Activated T-helper 1 cell treated with anti-CD3 and anti-CD28 coated beads, Interleukin-12 subunit alpha, Interleukin-12 subunit beta, Interleukin-2, Interleukin-4 antibody, amounts not matched to agents 30 ng/mL and 10 ng/mL and 1 ng/mL, durations not matched to agents 14 hours and 24 hours and 36 hours (primary cell): ENCODE measurements around the gene ICAM2. TPM values are rescaled to one million over a fixed set of nuclear protein-coding genes. Genes with fewer than 3 reads are reported as not detected.

Experiments
- DNase-seq: peaks from one replicate; pipeline ENCODE4 v3.0.0; 2021; ENCODE audit warnings: low spot score
- H3K27ac Mint-ChIP-seq: one replicate; pipeline ENCODE4 v1.8.0; 2021; ENCODE audit warnings: mild to moderate bottlenecking, mixed read lengths
- H3K27me3 Mint-ChIP-seq: one replicate; pipeline ENCODE4 v1.8.0; 2022; ENCODE audit warnings: mild to moderate bottlenecking, moderate library complexity, mixed read lengths; ENCODE audit not compliant: insufficient read depth
- H3K36me3 Mint-ChIP-seq: one replicate; pipeline ENCODE4 v1.8.0; 2021; ENCODE audit warnings: low read depth, mixed read lengths
- H3K4me1 Mint-ChIP-seq: one replicate; pipeline ENCODE4 v1.8.0; 2021; ENCODE audit warnings: low read depth, mixed read lengths
- H3K4me3 Mint-ChIP-seq: one replicate; pipeline ENCODE4 v1.8.0; 2021; ENCODE audit warnings: mild to moderate bottlenecking, moderate library complexity, mixed read lengths
- H3K9me3 Mint-ChIP-seq: one replicate; pipeline ENCODE4 v1.8.0; 2021; ENCODE audit warnings: mixed read lengths
- intact Hi-C: fragments of 100-400 bp; cut with micrococcal nuclease; formaldehyde crosslinking; loops from one replicate; pipeline ENCODE4 v1.15.1; 2024
- total RNA-seq: library from RNA; stranded (reverse); gene quantifications from 2 replicates; pipeline ENCODE4 v1.2.3, GENCODE V29; 2022

ICAM2 gene
- total RNA-seq, 1 donor from 2014 or later, result 62.1 TPM

- no peaks in the 10 kb centered on the region for H3K9me3 Mint-ChIP-seq
- no peak for DNase-seq
- H3K36me3 Mint-ChIP-seq, result peaks cover 77% of the 10 kb centered on the region
- intact Hi-C loops, result no loop called here
- no peaks in the 10 kb centered on the region for H3K27me3 Mint-ChIP-seq
- no peak overlapping the region for H3K4me3 Mint-ChIP-seq
- peaks cover 70% of the 10 kb centered on the region for H3K4me1 Mint-ChIP-seq
- peak overlapping the region; percentile 27 for H3K27ac Mint-ChIP-seq
Observed at GRCh38 chr17:64058621-64059020, 38.2 kb upstream of the ICAM2 start.

- no peak overlapping the region for H3K27ac Mint-ChIP-seq
- H3K4me3 Mint-ChIP-seq, result no peak overlapping the region
- DNase-seq, result no peak
- peaks cover 70% of the 10 kb centered on the region for H3K4me1 Mint-ChIP-seq
- intact Hi-C loops, result no loop called here
- H3K36me3 Mint-ChIP-seq, result peaks cover 77% of the 10 kb centered on the region
- no peaks in the 10 kb centered on the region for H3K27me3 Mint-ChIP-seq
- no peaks in the 10 kb centered on the region for H3K9me3 Mint-ChIP-seq
Observed at GRCh38 chr17:64057701-64058263, 37.3 kb upstream of the ICAM2 start.

GRCh38 chr17:64056269-64057005 lies 36.0 kb upstream of the ICAM2 start:
- intact Hi-C loops, result no loop called here
- Mint-ChIP-seq H3K27ac (peak overlapping the region; percentile 33), H3K9me3 (no peaks in the 10 kb centered on the region), H3K4me3 (no peak overlapping the region), H3K36me3 (peaks cover 81% of the 10 kb centered on the region), H3K27me3 (no peaks in the 10 kb centered on the region), H3K4me1 (peaks cover 70% of the 10 kb centered on the region)
- no peak for DNase-seq

GRCh38 chr17:64055183-64056142 lies 35.0 kb upstream of the ICAM2 start:
- intact Hi-C loops, result no loop called here
- no peak for DNase-seq
- Mint-ChIP-seq H3K9me3 (no peaks in the 10 kb centered on the region), H3K4me3 (no peak overlapping the region), H3K27me3 (no peaks in the 10 kb centered on the region), H3K36me3 (peaks cover 81% of the 10 kb centered on the region), H3K27ac (no peak overlapping the region), H3K4me1 (peaks cover 70% of the 10 kb centered on the region)

GRCh38 chr17:64054304-64054703 lies 33.9 kb upstream of the ICAM2 start:
- H3K27me3 Mint-ChIP-seq, result no peaks in the 10 kb centered on the region

GRCh38 chr17:64053101-64053500 lies 32.7 kb upstream of the ICAM2 start:
- intact Hi-C loops, result no loop called here
- Mint-ChIP-seq H3K9me3 (no peaks in the 10 kb centered on the region), H3K36me3 (peaks cover 76% of the 10 kb centered on the region)

More at GRCh38 chr17:64054304-64054703, 33.9 kb upstream of the ICAM2 start:
- H3K36me3 Mint-ChIP-seq, result peaks cover 81% of the 10 kb centered on the region
- H3K9me3 Mint-ChIP-seq, result no peaks in the 10 kb centered on the region
- intact Hi-C loops, result no loop called here
- no peak overlapping the region for H3K27ac Mint-ChIP-seq
- no peak overlapping the region for H3K4me3 Mint-ChIP-seq
- DNase-seq, result no peak
- peaks cover 73% of the 10 kb centered on the region for H3K4me1 Mint-ChIP-seq

GRCh38 chr17:64051153-64051552 lies 30.7 kb upstream of the ICAM2 start:
- no peaks in the 10 kb centered on the region for H3K9me3 Mint-ChIP-seq
- peak; percentile 38 for DNase-seq
- H3K4me3 Mint-ChIP-seq, result peak overlapping the region; percentile 16
- peak overlapping the region; percentile 84 for H3K27ac Mint-ChIP-seq
- peaks cover 73% of the 10 kb centered on the region for H3K36me3 Mint-ChIP-seq
- H3K27me3 Mint-ChIP-seq, result no peaks in the 10 kb centered on the region
- intact Hi-C loops, result loop anchor here (1.0 kb wide), 1 partner anchor 79 kb away; the partner anchor contains the start of gene ERN1
- H3K4me1 Mint-ChIP-seq, result peaks cover 46% of the 10 kb centered on the region

More at GRCh38 chr17:64053101-64053500, 32.7 kb upstream of the ICAM2 start:
- no peak overlapping the region for H3K4me3 Mint-ChIP-seq
- DNase-seq, result no peak
- H3K4me1 Mint-ChIP-seq, result peaks cover 61% of the 10 kb centered on the region
- H3K27ac Mint-ChIP-seq, result peak overlapping the region; percentile 69
- H3K27me3 Mint-ChIP-seq, result no peaks in the 10 kb centered on the region

- intact Hi-C loops, result no loop called here
- Mint-ChIP-seq H3K9me3 (no peaks in the 10 kb centered on the region), H3K36me3 (peaks cover 75% of the 10 kb centered on the region), H3K27ac (no peak overlapping the region), H3K4me3 (no peak overlapping the region), H3K4me1 (peaks cover 51% of the 10 kb centered on the region), H3K27me3 (no peaks in the 10 kb centered on the region)
- DNase-seq, result no peak
Observed at GRCh38 chr17:64048805-64049204, 28.4 kb upstream of the ICAM2 start.

- no peak overlapping the region for H3K27ac Mint-ChIP-seq
- H3K36me3 Mint-ChIP-seq, result peaks cover 60% of the 10 kb centered on the region
- H3K4me1 Mint-ChIP-seq, result peaks cover 22% of the 10 kb centered on the region
- H3K9me3 Mint-ChIP-seq, result no peaks in the 10 kb centered on the region
- H3K27me3 Mint-ChIP-seq, result no peaks in the 10 kb centered on the region
- no peak overlapping the region for H3K4me3 Mint-ChIP-seq
- intact Hi-C loops, result no loop called here
- no peak for DNase-seq
Observed at GRCh38 chr17:64045176-64045575, 24.7 kb upstream of the ICAM2 start.

GRCh38 chr17:64042700-64043485 lies 22.5 kb upstream of the ICAM2 start:
- intact Hi-C loops, result no loop called here
- Mint-ChIP-seq H3K4me3 (no peak overlapping the region), H3K27me3 (no peaks in the 10 kb centered on the region), H3K27ac (peak overlapping the region; percentile 35), H3K36me3 (peaks cover 63% of the 10 kb centered on the region), H3K9me3 (no peaks in the 10 kb centered on the region), H3K4me1 (peaks cover 13% of the 10 kb centered on the region)
- DNase-seq, result no peak

GRCh38 chr17:64041912-64042311 lies 21.5 kb upstream of the ICAM2 start:
- Mint-ChIP-seq H3K4me1 (peaks cover 13% of the 10 kb centered on the region), H3K9me3 (no peaks in the 10 kb centered on the region), H3K27me3 (no peaks in the 10 kb centered on the region), H3K4me3 (no peak overlapping the region), H3K27ac (peak overlapping the region; percentile 62), H3K36me3 (peaks cover 64% of the 10 kb centered on the region)
- no peak for DNase-seq
- intact Hi-C loops, result no loop called here

GRCh38 chr17:64040206-64040605 lies 19.8 kb upstream of the ICAM2 start:
- no peak overlapping the region for H3K27ac Mint-ChIP-seq
- intact Hi-C loops, result no loop called here
- peaks cover 13% of the 10 kb centered on the region for H3K4me1 Mint-ChIP-seq
- no peak for DNase-seq
- no peaks in the 10 kb centered on the region for H3K27me3 Mint-ChIP-seq
- no peak overlapping the region for H3K4me3 Mint-ChIP-seq
- peaks cover 53% of the 10 kb centered on the region for H3K36me3 Mint-ChIP-seq
- no peaks in the 10 kb centered on the region for H3K9me3 Mint-ChIP-seq
